ENCODE data around the gene DPP6.

The DPP6 gene

DNA sequence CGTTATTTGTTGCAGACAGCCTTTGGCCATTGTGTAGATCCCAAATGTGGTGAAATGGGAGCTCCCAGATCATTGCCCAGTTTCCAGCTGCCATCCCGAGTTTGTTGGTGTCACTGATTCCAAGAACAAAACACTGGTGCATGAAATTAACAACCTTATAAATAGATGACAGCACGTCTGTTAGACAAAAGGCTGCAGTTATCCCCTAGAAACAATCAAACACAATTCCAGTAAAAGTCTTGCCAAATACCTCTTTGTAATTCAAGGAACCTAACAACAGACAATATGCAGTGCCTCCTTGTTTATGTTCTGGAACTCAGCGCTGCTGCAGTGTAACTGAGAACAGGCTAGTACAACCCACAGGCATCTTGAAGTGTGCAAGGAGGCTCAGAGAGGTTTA lies 546.2 kb downstream of the DPP6 start:
- DNase-seq (ENCODE audit: low read depth): no peak

DNA sequence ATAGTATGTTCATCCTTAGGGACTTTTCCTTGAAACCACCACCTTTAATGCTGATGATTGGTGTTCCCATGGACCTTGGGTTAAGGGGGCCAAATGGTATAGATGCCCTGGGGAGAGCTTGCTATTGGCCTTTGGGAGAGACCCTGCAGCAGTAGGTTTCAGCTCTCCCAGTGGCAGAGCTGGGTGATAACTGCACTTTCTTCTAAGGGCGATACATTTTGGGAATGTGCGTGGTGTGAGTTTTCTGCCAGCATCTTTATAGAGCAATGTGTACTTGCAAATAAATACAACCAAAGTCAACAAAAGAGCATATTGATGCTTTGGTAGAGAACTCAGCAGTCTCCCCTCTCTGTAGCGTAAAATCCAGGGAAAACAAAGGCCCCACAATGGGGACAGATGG lies 546.7 kb downstream of the DPP6 start:
- DNase-seq (ENCODE audit: low read depth): no peak

DNA sequence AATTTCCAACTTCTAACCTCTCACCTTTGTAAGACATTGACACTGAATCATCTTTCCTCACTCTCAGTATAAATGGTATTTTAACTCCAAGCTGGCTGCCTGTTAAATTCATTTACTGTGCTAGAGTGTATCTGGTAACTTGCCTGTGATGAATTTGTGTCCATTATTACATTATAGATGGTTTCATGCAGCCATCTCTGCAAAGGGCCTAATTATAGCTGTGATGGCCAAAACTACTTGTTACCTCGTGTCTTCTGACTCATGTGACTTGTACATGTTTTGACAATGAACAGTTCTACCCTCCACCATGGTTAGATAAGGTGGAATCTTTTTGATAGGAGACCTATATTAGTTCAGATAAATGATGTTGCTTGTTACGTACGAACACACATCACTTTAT lies 558.7 kb downstream of the DPP6 start:
- no peak for DNase-seq (ENCODE audit: low read depth)

DNA sequence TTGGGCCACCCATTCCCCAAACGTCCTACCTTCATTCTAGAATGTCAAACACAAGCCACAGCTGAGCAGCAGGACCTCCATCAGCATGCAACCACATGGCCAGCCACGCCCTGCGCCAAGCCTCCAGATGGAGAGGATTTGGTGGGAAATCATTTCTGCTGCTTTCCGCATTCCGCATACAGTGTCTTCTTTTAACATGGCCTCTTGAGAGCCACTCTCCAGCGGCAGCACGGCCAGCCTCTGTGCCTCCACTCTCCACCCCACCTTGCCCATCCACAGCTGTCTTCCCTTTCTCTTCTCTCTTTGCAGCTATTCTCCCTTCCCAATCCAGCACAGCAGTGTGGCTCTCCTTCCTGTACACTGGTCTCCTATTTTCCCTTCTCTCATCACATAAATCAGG lies 561.6 kb downstream of the DPP6 start:
- DNase-seq (ENCODE audit: low read depth): no peak

DNA sequence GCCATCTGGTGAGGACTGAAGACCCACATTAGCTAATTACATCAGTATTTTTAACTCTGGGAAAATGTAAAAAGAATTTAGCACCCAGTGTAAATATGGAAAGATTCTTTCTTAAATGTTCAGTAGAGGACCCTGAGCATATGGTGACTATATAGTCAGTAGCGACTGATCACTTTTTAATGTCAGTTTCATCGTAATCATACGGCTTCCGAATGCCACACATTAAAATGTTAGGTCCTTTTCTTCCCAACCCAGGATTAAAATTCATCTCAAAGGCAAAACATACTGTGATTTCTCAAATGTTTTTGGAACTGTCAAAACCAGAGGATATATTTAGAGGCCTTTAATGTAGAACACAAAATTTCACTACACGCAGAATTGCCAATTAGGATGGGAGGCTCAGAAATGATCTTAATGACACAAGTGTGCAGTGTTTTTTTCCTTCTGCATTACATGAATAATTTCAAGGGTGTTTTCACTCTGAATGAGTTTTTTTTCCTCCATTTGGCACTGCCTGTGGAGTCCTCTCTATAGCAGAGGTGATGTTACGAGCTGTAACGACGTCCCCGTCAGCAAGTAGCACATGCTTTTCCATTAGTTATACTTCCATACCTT lies 568.0 kb downstream of the DPP6 start:
- no peak for DNase-seq (ENCODE audit: low read depth)

DNA sequence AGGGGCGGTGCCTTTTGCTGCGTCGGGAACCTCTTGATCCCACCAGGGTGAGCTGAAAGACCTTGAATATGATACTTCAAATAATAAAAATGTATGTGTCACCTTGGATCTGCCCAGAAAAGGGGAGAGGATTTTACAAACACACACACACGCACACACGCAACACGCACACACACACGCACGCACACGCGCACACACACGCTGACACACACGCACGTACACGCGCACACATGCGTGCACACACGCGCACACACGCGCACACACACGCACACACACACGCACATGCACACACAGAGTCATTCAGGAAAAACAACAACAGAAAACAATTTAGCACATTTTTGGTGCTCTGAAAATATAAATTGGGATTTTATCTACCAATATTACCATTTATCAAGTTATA lies 571.2 kb downstream of the DPP6 start:
- DNase-seq (ENCODE audit: low read depth): no peak

DNA sequence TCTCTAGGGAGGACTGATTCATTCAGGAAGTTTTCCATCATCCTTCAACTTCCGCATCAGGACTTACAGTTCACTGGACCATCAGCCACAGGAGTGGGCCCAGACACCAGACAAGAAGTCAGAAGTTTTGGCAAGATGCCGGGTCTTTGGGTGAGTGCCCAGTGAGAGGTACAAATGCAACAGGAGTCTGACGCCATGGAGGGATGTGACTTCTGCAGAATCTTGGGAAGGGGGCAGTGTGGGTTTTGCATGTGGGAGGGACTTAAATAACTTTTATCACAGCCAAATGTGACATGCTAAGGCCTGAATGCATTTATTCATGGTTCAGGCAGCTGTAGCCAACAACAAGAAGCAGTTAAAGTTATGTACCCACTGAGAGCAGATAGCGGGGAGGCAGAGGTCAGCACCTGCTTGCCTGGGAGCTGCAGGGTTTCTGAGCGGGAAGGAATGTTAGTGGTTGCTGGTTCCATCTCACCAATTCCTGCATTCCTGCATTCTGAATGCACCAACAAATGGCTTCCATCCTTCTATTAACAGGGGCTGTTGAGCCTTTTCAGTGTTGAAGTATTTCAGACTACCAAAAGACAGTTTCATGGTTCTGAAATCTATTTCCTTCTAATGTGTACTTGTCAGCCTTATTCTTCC lies 575.6 kb downstream of the DPP6 start:
- no peak for DNase-seq (ENCODE audit: low read depth)

DNA sequence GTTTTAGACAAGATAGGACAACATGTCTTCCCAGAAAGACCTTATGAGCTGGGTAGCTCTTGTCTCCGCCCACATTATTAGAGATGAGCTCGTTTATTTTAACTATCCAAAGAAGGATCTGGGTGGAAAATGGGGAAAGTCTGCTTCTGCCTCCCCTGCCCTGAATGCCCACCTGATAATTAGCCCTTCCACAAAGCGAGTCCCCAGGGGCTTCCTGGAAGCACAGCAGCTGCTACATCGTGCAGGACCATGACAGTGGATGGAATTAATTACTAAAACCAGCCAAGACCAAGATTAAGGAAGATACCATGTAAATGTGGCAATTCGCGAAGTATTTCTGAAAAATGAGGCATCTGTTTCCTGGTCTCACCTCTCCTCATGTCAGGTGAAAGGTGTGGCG lies 576.4 kb downstream of the DPP6 start:
- DNase-seq (ENCODE audit: low read depth): no peak

DNA sequence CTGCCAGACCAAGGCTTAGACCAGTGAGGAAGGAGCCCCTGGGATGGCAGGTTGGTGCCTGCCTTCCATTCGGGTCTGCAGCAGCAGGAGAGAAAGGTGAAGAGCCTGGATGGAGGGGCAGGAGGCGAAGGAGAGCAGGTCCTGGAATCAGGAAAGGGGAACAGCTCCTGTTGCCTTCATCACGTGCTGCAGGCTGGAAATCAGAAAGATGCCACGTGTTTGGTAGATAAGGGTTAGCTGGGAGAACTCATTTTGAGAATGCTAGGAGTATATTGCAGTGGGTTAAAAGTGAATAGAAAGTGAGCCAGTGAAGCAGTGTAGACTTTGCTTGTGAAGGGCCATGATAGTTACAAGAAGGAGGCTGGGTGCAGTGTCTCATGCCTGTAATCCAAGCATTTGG lies 579.0 kb downstream of the DPP6 start:
- DNase-seq (ENCODE audit: low read depth): no peak

DNA sequence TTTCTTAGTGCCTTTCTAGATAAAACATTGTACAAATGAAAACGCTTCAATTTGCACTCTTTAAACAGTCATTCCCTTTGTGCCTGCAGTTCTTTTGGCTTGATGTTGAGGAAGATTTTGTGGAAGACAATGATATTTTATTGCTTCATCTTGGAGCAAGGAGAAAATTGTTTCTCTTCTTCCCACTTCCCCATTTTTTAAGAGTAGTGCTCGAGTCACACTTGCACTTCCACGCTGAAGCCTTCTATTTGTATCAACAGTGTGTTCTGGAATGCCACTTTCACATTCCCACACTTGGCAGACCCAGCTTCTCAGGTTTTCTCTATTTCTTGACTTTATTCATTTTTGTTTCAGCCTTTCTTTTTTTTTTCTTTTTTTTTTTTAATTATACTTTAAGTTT lies 581.4 kb downstream of the DPP6 start:
- no peak for DNase-seq (ENCODE audit: low read depth)

DNA sequence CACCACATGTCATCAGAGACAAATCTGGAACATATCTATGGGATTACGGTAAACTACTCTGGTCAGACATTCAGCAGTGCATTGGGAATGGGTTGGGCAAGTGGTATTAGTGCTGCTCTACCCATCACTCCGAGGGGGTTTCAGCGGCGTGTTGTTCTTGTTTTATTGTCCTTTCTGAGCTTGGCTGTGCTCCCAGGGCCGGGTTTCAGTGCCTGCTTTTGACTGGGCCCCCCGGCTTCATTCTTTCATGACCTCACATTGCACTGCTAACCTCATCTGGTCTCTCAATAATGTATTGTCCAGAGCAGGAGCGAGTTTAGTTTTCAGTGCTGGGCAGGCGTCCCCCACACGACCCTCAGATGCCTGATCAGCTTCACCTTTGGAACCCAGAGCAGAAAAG lies 586.1 kb downstream of the DPP6 start:
- no peak for DNase-seq (ENCODE audit: low read depth)

DNA sequence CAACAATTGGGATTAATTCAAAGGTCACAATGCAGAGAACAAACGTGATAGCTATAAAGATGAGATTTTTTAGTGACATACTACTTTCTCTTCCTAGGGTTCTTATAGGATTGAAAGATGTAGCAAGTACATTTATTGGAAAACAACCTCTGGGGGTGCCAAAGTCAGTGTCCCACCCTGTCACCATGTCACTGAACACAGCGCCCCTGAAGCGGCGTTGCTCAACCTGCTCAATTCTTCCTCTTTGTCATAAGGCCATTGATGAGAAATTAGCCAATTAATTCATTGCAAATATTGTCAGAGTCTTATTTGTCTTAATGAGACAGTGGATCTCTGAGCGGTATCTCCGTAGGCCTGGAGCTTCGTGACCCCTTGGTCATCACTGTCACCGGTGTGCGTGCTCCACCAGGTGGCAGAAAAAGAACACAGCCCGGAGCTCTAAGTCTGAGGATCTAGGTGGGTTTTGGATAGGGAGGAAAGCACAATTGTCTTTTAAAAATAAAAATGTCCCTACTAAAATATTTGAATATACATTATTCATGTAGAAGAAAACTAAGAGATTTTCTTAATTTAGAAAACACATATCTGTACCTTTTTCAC lies 588.2 kb downstream of the DPP6 start:
- DNase-seq (ENCODE audit: low read depth): no peak

DNA sequence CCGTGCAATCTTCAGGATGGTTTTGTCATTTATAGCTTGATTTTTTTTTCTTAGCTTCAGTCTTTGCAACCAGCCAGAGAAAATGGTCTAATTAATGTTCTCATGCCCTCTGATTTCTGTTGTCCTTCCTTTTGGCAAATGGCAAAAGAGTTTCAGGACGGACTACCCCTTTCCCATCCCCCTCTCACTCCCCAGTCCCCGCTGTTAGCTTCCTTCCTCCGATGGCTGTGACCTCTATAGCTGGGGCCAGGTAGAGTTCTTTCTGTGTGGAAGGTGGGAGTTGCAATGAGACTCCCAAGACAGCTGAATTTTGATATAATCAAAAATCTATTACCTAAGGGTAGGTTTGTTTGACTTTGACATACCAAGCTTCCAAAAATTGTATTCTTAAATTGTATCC lies 588.7 kb downstream of the DPP6 start:
- no peak for DNase-seq (ENCODE audit: low read depth)

DNA sequence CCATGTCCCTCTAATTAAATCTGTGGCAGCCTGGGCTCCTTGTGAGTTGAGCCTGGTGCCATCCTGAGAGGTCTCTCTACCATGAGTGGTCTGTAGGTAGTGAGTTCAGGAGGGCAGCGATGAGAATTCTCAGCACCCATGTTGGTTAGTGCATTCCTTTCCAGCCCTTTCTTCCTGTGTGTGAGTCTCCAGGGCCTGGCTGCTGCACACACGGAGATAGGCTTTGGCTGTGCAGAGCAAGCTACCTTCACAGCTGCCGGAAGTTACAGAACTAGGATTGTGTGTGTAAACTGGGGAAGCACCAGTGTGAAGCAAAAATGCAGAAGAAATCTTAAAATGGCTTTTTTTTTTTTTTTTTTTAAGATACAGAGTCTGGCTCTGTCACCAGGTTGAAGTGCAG lies 592.2 kb downstream of the DPP6 start:
- no peak for DNase-seq (ENCODE audit: low read depth)

DNA sequence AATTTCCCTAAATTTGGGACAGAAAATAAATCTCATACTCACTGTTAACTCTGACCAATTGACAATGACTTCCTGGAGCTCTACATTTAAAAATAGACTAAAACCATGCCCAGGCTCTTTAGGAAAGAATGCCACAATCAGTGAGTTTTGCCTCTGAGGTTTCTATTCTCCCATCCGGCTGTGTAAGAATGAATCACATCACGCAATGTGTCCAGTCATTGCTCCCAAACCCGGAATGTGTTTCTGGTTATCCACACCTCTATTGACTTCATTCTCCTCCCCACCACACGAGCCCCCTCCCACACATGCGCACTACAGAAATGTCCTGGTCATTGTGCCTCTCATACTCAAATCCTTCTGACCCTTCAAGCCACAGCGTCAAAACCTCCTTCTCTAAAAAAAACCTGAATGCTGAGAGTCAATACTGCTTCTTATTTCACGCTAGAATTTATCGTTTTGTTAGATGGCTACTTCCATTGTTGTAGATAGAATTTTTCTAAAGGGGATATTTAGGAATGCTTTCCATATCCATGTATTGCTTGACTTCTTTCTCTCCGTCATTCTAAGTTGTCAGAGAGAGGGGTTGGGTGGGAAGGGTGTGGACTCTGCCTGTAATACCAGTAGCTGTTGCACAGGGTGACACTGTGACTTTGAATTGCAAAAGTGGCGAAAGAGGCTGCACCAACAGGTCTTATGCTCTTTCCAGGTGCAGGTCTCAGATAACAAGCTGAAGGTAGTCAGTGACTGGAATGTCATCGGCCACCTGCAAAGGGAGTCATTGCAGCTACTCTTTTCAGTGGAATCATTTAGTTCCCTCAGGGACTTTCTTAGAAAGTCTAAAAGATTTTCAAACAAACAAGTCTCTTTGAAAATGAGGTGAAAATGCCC lies 594.2 kb downstream of the DPP6 start:
- DNase-seq (ENCODE audit: low read depth): no peak

DNA sequence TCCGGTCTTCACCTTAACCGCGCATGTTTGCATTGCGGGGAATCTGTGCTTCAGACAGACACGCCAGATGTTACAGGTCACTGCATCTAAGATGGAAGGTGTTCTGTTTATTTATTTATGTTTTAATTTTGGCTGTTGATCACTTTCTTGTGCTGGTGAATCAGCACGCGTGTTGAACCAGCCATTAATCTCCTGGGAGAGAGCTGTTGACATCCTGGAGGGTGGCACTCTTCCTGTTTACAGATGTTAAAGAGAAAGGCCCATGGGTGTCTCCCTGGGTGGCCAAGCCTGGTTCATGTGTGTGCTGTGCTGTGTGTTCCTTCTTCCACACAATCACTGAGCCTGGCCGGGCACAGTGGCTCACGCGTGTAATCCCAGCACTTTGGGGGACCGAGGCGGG lies 595.4 kb downstream of the DPP6 start:
- no peak for DNase-seq (ENCODE audit: low read depth)

DNA sequence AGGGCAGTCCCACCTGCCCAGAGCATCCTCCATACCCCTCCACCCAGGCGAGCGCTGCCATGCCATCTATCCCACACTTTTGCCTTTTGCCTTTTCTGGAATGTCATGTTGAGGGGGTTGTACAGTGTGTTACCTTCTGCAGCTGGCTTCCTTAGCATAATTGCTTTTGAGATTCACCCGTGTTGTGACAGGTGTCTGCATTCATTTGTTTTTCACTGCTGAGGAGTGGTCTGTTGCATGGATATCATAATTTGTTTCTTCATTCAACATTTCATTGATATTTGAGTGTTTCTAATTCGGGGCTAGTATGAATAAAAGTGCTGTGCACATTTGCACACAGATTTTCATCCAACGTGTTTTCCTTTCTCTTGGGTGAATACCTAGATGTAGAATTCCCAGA lies 596.8 kb downstream of the DPP6 start:
- no peak for DNase-seq (ENCODE audit: low read depth)

DNA sequence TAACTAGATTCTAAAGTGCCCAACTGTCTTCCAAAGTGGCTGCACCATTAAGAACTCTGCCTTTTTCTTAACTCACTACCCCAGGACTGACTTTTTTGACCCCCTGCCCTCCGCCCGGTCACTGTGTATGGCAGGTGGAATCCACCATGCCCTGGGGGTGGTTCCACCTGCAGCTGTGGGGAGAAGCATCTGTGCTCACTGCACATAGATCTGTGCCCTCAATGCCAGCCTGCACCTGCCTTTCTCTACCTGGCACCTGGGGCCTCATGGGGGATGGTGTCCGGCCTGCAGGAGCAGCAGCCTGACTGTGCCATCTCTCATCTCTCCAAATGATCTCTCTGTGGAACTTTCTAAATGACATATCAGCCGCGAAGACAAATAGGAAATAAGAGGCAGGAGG lies 597.2 kb downstream of the DPP6 start:
- no peak for DNase-seq (ENCODE audit: low read depth)

DNA sequence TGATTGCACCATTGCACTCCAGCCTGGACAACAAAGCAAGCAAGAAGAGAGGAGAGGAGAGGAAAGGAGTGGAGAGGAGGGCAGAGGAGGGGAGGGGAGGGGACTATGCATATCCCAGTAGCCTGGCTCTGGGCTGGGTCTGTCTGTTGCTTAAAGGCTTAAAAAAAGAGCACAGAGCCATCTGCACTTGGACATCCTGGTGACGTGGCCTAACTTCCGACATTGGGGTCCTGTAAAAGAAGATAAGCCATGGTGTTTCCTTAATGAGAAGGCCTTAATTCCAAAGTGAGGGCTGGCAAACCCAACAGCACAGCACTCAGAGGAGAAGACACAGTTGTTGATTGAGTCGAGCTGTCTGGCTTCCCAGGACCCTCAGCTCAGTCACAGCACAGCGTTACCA lies 598.1 kb downstream of the DPP6 start:
- DNase-seq (ENCODE audit: low read depth): no peak

DNA sequence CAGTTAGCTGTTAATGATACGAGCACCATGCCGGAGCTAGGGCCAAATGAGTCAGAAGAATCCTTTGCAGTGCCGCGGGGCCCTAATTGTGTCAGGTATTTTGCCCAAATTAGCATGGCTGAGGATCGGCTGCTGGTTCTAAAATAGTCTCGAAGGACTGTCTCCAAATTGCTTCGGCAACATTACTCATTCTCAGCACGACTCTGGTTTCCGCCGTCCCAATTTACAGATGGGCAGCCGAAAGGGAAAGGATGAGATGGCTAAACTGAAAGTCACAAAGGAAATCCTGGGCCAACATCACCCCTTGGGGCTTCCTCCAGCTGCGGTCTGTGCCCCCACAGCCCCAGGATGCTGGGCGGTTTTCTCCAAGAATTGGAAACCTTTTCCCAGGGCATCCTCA lies 599.3 kb downstream of the DPP6 start:
- DNase-seq (ENCODE audit: low read depth): no peak

DNA sequence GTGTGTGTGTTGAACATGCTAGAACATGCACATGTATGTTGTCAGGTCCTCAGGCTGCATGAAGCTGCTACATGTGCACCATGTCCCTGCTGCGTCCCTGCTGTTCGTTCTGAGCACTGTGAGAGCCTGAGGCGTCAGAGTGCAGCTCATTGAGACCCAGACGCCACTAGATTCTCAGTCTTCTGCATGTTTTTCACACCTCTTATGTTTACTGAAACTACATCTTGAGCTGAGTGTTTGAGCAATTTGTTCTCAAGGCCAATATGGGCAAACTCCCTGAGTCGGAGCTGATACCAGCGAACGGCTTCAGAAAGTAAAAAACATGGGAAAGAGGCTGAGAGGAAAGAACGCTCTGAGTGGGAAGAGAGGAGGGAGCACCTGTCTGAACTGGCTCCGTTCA lies 600.4 kb downstream of the DPP6 start:
- DNase-seq (ENCODE audit: low read depth): no peak

DNA sequence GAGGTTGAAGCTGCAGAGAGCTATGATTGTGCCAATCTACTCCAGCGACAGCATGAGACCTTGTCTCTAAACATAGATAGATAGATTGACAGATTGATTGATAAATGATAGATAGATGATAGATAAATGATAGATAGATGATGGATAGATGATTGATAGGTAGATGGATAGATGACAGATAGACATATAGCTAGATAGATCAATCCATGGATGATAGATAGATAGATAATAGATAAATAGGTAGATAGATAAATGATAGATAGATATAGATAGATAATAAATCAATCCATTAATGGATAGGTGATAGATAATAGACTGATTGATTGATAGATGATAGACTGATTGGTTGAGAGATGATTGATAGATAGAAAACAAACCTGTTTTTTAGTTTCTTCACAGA lies 601.1 kb downstream of the DPP6 start:
- no peak for DNase-seq (ENCODE audit: low read depth)

DNA sequence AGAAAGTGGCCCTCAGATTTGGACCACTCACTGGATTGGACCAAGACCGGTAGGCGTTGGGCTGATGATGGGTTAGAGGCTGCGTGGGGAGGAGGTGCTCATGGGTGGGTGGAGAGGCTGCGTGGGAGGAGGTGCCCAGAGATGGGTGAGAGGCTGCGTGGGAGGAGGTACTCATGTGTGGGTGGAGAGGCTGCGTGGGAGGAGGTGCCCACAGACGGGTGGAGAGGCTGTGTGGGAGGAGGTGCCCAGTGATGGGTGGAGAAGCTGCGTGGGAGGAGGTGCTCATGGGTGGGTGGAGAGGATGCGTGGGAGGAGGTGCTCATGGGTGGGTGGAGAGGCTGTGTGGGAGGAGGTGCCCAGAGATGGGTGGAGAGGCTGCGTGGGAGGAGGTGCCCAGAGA lies 604.4 kb downstream of the DPP6 start:
- DNase-seq (ENCODE audit: low read depth): no peak

Data from fibroblast of the conjunctiva (primary cell).